Muscle of back (tissue), 11 donors: Measurements from ENCODE around the gene WNT4. TPM values are rescaled to one million over a fixed set of nuclear protein-coding genes. Genes with fewer than 3 reads are reported as not detected.
A peak's percentile ranks its signal among the peaks of the same experiment; 100 is the strongest.

Experiments
- DNase-seq, 3 donors: peaks; one replicate each; pipeline versions ENCODE4 v3.0.0 to v3.0.0-alpha.2; 2013
- polyA plus RNA-seq, 10 donors: library from polyadenylated mRNA; unstranded; fragments of 120-200 nt; gene quantifications; one replicate each; pipeline ENCODE4 v1.2.1, GENCODE V29; 2013; ENCODE audit not compliant: insufficient read length in 10 of 10

Gene WNT4
- polyA plus RNA-seq, 10 donors: 2.0 to 5.9 (median 3.2) TPM

DNA sequence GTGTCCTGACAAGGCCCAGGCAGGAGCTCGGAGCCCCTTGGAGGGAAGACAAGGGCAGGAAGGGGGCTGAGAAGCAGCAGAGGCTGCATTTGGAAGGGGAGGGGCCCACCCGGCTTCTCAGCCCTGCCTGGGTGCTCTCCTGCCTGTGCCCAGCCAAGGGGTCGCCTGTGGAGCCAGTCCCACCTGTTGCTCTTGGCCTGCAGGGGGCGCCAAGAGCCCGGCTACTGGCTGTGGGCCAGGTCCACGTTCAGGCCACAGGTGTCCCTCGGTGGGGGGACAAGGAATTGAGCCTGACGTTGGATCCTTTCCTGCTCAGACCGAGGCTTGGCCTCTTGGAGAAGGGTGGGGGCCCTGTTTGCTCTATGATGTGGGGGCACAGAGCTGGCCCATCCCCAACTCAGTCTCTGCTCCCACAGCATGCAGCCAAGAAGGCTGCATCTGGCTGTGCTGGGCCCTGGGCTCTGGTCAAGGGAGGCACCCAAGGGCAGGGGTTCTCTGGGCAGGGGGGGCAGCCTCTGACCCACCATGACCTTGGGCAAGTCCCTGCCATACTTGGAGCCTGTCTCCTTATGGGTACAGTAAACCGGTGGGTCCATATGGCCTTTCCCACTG, 10.9 kb downstream of the WNT4 start:
- DNase-seq: peak in 2 of 3 donors; percentile 32 to 45

DNA sequence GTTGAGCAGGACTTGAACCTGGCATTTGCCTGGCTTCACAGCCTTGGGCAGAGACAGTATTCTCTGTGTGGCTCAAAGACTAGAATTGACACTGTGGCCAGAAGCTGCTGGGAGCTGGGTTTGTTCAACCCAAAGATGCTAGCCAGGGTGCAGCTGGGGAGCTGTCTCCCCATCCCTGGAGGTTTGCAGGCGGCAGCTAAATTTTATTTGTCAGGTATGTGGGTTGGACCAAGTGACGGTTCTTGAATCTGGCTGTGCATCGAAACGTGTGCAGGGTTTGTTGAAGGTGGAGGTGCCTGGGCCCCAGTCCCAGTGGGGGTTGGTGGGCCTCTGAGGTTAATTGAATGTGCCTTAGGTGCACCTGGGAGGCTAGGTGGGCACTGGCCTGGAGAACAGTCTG, 11.8 kb downstream of the WNT4 start:
- DNase-seq: no peak

DNA sequence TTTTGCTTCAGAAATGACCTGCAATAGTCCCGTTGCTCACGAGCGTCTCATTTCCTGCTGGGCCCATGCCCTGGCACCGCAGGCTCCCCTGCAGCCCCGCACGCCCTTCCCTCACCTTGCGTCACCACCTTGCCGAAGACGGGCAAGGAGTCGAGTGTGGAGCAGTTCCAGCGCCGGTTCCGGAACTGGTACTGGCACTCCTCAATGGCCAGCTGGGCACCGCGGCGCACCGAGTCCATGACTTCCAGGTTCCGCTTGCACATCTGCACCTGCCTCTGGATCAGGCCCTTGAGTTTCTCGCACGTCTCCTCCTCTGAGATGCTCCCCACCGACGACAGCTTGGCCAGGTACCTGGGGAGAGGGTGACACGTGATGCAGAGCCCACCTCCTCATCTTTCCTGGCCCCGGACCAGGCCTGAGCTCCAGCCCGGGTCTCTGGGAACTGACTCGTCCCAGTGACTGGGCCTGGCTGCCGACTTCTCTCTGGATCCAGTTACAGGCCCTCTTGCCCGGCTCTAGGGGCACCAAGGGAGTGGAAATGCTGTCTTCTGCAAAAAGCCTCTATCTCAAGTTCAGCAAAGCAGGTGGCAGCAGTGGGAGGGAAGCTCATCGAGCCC, 13.3 kb downstream of the WNT4 start:
- DNase-seq: no peak

DNA sequence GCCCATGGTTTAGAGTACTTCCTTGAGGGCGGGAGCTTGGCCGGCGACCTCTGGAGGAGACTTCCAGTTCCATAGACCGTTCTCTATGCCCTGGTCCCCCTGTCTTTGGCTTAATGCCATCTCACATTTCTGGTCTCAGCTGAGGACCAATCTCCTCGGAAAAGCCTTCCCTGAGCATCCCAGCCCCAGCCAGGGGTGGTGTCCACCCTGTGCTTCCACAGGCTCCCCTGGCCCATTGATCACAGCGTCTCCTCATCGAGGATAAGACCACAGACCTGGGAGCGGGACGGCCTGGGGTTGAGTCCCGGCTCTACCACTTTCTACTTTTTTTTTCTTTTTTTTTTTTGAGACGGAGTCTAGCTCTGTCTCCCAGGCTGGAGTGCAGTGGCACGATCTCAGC, 14.5 kb downstream of the WNT4 start:
- no peak for DNase-seq

DNA sequence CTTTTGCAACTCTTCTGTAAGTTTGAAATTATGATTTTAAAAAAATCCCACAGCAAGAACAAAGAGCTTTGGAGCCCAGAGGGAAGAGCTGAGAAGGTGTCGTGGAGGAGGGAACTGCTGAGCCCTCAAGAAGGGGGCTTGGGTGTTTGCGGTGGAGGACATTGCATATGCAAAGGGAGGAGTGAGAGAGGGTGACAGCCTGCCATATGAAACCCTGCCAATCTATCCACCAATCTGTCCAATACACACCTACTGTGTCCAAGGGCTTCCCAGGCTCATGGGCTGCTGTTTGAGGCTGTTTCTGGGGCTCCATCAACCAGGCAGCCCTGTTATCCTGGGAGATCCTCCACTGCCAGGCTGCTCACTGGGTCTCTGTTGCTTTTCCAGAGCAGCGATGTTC, 15.2 kb downstream of the WNT4 start:
- DNase-seq: no peak

DNA sequence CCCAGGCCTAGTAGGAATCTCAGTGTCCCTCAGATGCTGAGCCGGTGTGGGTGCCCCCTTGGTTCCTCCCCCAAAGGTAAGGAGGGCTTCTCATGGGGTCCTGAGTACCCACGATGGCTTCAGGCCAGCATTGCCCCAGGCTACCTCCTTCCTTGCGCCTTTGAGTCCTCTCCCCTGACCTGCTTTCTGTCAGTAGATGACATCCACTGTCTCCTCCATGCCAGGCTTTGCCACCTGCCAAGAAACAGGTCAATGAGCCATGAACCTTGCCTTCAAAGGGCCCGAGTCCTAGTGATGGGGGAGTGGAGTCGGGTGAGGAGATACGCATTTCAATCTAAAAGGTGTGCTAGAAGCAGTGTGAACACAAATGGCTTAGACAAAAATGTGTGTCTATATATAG, 15.6 kb downstream of the WNT4 start:
- DNase-seq: no peak

DNA sequence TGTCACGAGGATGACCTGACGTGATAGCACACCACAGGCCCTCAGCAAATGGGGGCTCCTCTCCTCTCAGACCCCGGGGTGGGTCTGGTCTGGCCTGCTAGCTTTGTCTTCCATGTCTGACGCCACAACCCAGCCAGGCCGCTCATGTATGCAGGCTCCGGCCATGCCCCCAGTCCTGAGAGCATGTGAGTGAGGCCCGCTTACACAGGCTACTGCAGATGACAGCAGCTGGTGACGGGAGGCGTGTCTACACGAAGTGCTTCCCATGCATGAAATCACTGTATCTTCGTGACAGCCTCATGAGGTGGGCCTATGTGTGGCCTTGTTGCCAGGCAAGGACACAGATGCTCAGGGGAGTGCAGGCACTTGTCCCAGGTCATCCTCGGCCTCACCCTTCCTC, 16.4 kb downstream of the WNT4 start:
- DNase-seq: peak in 1 of 3 donors; percentile 36

DNA sequence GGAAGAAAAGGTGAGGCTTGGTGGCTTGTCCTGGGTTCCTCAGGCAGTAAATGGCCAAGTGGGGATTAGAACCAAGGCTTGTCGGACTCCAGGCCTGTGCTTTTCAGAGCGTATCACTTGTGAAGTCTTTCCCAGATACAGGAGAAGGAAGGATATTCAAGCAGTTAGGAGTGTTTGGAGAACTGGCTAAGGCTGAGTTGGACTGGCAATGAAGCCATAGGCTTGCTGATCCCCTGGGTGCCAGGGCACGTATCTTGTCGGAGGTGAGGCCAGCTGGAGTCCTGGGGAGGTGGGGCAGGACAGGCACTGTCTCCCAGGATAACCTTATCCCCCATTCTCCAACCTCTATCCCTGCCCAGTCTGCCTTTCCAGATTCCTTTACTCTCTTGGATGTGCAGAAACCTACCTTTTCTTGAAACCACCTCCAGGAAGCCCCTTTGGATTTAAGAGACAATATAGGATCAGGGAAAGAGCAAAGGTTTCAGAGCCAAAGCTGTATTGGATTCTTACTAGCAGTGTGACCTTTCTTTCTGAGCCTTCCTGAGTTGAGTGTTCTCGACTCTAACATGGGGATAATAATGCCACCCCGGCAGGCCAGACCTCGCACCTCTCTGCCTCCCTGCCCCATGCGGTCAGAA, 18.2 kb downstream of the WNT4 start:
- no peak for DNase-seq

DNA sequence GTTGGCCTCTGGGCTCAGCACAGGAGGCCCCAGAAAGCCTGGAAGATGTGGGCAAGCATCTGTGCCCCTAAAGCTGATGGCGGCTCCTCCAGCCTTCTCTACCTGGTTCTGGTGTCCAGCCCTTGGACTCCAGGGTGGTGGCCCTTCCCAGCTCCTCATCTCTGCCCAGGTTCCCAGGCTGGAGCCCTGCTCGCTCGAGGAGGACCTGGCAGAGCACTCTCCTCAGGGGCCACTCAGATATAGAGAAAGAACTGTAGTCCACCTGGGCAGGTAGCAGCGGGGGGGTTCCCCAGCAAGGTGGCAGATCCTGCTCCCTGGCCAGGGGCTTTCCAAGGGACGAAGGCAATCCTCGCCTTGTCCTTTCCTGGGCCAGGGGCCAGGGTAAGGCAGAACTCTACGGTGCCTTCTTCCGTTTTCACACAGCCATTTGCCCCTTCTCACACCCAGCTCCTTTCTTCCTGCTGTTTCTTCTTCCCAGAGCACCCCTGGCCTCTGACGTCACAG, 18.9 kb downstream of the WNT4 start:
- DNase-seq: no peak

DNA sequence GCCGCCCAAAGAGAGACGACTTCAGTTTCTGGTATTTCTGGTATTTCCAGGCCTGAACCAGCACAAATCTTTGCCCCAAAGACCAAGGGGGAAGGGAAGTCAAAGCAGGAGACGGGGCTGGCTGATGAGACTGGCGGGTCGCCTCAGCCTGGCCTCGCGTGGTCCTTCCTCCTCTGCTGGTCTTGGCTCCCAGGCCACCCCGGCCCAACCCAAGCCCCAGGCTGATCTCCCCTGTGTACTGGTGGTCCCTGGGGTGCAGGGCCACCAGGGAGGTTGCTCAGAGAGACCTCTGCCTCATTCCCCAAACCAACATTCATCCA, 19.9 kb downstream of the WNT4 start:
- no peak for DNase-seq

DNA sequence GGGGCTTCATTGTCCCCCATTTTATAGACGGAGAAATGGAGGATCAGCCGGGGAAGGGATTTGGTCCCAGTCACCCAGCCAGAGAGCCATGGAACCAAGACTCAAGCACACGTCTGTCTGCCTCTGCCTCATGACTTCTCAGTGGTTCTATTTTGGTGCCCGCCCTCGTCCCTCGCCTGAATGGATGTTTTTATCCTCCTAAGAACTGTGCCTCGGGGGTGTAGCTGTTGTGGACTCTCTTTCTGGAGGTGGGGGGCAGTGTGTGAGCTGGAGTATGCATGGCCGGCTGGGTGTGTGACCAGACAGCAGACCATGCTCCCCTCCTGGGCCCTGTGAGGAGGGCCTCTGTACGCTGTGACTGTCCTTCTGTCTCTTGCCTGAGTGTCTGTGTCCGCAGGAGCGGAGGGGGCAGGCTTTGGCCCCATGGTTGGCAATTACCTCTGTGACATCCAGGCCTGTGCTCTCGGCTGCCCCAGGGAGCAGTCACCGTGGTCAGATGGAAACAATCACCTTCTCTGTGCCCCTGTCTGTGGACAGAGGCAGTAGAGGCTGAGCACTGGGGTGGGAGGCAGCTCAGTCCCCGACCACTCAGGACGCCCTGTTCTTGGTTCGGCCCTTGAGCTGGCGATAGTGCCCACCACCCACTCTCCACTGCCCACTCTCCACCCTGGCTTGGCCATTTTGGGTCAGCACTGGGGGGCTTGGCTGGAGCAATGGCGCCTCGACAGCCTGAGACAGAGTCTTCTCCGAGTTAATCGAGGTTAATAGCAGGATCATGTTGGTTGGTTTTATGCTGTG, 20.4 kb downstream of the WNT4 start:
- DNase-seq: no peak

DNA sequence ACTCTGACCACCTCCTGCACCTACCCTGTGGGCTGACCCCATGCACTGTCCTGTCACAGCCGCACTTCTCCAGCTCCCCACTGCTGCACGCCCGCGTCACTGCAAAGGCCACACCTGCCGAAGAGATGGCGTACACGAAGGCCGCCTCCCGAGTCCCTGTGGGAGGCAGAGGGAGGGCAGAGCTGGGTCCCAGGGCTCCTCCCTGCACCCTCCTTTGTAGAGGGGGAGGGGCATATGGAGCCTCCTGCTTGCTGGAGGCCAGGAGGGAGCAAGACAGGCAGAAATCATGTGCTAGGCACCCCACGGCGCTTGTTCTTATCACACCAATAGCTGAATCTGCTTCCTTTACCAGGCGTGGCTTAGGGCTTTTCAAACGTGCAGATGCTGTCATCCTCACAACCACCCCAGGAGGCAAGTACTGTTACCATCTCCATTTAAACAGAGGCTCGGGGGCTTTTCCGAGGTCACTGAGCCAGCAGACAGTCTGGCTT, 21.4 kb downstream of the WNT4 start:
- DNase-seq: no peak

DNA sequence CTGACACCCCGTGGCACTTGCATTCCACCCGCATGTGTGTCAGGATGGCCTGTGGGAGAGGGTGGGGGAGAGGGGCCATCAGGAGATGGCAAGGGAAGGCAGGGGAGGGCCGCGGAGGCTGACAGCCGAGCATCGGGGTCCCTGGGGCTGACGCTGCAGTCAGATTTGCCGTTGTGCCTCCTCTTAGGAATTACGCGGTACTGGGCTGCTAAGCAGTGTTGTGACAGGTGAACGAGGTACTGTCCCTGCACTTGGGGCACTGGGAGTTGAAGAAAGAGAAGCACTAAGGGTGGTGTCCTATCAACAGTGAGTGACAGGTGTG, 22.5 kb downstream of the WNT4 start:
- DNase-seq: no peak

DNA sequence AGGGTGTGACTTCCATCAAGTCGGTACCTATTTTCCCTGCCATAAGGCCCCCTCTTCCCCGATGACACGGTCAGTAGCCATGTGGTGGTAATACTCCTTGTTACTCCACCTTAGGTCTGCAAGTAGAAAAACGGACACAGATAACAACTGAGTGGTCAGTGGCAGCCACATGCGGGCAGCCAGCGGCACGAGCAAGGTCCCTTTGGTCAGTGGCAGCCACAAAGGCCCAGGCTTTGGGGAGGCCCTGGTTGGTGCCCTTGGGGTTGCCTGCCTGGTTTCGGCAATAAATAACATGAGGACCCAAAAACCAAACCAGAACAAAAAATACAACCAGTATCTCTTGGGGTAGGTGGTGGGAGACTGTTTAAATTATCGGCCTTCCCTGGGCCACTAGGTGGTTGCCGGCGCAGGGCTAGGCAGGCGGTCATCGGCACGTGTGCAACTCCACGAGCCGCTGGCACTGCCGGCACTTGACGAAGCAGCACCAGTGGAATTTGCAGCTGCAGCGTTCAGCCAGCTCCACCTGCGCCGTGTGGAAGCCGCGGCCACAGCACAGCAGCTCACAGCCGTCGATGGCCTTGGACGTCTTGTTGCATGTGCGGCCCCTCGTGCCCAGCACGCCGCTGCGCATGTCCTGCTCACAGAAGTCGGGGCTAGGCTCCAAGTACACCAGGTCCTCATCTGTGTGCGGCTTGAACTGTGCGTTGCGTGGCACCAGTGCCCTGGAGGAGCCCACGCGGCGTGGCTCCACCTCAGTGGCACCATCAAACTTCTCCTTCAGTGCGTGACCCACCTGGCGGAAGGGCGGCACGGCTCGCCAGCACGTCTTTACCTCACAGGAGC, 23.1 kb downstream of the WNT4 start:
- no peak for DNase-seq

DNA sequence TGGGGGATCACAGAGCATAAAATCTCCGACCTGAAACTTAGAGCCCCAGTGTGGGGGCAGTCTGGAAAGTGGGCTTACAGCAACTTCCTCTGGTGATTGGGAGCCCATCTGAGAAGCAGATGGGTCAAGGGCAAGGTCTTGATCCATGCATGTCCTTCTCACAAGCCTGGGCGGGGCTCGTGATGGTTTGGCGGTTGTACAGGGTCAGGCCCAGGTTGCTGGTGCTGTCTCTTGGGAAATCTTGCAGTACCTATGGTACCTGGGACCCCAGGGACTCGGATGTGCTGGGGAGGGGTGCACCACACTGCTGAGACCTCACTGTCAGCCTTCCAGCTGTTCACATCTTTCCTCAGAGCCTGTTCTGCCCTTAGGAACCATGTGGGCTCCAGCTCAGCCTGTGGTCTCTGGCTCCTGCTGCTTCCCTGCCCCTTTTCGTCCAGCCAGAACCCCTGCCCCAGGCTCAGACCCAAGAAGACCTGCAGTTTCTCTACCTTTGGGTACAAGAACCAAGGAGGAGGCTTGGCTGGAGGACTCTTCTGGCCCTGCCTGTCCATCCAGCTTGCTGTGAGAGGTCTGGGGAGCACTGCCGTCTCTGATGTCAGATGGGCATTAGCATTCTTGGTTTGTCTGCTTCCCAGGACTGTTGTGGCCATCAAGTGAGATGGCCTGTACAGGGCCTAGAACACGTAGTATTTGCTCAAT, 24.5 kb downstream of the WNT4 start:
- no peak for DNase-seq

DNA sequence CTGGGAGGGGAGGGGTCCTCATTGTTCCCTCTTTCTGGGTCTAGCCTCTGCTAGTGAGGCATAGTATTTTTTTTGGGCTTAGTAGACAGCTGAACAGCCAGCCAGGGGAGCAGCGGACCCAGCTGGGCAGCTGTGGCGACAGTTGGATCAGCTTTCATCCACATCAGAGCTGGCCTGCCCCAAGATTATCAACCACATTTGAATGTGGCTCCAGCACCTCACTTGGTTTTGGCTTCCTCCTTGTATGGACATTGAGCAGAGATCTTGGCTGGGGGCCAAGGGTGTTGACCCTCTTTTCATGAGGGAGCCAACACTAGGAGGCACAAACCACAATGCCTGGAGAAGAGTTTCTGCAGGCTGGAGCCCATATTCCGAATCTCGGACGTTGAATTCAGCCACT, 25.0 kb downstream of the WNT4 start:
- DNase-seq: no peak

DNA sequence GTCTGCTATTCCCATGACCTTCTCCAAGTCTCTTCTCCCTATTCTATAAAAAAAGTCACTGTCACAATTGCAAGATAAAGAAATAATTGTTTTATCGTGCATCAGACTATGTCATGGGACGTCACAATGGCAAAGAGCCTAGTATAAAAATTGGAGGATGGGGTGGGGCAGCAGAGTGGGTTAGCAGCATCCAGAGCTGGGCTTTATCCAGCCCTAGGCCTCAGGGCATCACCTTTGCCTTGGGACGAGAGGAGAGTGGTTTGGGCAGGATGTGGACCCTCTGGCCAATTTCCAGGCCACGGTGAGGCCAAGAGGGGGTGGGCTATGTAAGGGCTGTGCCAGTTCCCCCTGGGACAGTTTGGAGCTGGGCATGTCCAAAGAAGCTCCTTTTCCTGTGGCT, 25.7 kb downstream of the WNT4 start:
- DNase-seq: no peak

DNA sequence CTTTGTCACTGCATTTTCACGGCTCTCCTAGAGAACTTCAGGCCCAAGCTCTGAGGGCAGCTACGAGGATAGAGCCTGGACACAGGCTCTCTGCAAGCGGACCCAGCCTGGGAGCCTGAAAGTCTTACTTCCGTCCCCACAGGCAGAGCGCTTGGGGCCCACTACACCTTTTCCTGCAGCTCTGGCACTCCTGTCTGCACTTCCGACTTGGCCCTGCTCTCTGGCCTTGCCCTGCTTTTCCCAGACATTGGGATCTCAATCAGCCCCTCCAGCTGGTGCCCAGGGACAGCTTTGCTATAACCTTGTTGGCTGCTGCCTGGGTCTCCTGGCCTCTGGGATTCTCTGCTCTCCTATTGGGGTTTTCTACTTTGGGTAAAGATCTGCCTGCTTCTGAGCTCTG, 27.6 kb downstream of the WNT4 start:
- DNase-seq: no peak

DNA sequence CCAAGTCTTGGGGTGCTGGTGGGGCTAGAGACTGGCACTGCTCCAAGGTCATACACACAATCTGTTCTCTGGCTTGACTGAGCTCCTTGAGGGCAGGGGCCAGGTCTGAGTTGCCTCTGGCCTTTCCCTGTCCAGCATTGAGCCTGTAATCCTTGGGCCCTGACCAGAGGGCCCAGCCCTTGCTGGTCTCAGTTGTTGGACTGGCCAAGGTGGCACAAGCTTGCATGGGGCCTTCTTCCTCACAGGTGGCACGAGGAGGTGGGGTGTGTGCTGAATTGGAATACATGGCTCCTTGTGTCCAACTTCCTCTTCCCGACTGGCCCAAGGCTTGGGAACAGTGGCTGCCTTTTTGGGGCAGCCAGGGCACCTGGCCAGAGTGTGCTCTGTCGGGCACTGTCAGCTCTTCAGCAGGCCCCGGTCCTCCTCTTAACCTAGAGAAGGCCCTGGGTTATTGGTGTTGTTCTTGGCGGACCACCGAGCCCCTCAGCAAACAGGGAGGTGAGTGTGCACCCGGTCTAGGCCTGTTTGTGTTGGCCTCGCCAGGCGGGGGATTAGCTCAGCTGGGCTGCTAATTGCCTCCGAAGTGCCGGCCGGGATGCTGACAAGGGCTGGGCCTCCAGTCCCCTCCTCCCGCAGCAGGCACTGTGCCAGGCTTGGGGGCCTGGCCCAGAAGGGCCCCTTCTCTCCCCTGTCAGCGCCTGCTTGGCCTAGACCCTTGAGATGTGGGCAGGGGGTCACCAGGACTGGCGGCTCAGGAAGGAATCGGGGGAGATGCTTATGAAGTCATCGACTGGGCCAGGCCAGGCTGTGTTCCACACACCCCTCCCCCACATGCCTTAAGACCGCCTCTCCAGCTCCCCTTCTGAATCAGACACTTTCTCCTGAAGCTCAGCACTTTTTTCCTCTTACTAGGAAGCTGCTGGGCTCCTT, 28.5 kb downstream of the WNT4 start:
- DNase-seq: peak in 2 of 3 donors; percentile 42 to 65

DNA sequence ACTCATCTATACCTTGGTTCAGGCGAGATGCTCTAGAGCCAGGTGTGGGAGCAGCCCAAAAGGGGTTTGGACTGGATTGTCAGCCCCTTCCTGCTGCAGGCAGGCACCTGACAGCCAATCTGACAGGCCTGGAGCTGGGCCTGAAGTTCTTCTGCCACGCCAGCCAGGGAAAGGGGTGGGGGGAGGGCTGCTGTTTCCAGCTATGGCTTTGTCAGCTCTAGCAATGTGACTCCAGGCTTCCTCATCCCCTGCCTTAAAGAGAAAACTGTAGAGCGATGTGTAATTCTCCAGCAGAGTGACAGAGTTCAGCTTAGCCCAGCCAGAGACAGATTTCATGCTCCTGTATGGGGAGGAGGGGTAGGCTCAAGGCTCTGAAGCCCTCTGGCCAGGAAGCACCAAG, 30.3 kb downstream of the WNT4 start:
- DNase-seq: no peak
